Spinal cord (tissue), 10 donors: ENCODE data around the gene CATSPERD. TPM values are rescaled to one million over a fixed set of nuclear protein-coding genes. Genes with fewer than 3 reads are reported as not detected.
A peak's percentile ranks its signal among the peaks of the same experiment; 100 is the strongest.

Experiments used
- DNase-seq, 6 donors: peaks; one replicate each; pipeline versions ENCODE4 v3.0.0 to v3.0.0-alpha.2; 2013 to 2015; ENCODE audit warnings: low spot score in 6 of 6, low read depth in 4 of 6
- H3K27ac ChIP-seq: one replicate; pipeline ENCODE4 v1.5.1; 2013; ENCODE audit warnings: low read depth, low read length, control low read depth
- H3K27me3 ChIP-seq: one replicate; pipeline ENCODE4 v1.6.1; 2013; ENCODE audit warnings: low read length; ENCODE audit not compliant: control insufficient read depth, insufficient read depth
- H3K36me3 ChIP-seq: one replicate; pipeline ENCODE4 v1.6.1; 2013; ENCODE audit warnings: low read length; ENCODE audit not compliant: control insufficient read depth, insufficient read depth
- H3K4me1 ChIP-seq: one replicate; pipeline ENCODE4 v1.6.1; 2013; ENCODE audit warnings: low read length; ENCODE audit not compliant: control insufficient read depth, insufficient read depth
- H3K4me3 ChIP-seq: one replicate; pipeline ENCODE4 v1.5.1; 2013; ENCODE audit warnings: low read depth, low read length, control low read depth
- H3K9me3 ChIP-seq: one replicate; pipeline ENCODE4 v1.6.1; 2013; ENCODE audit warnings: low read length; ENCODE audit not compliant: control insufficient read depth, insufficient read depth
- WGBS: methylation state at CpG from one replicate; pipeline ENCODE4 v1.1.5; 2013; ENCODE audit warnings: missing lambda C conversion rate; ENCODE audit not compliant: insufficient coverage; 5-methylcytosine and 5-hydroxymethylcytosine counted together
- polyA plus RNA-seq, 2 donors: library from polyadenylated mRNA; unstranded; fragments of 120-200 nt; gene quantifications; one replicate each; pipeline ENCODE4 v1.2.1, GENCODE V29; 2013; ENCODE audit not compliant: insufficient read length in 2 of 2
- total RNA-seq, 2 donors: library from RNA; depleted of rRNA in 1 of 2; stranded (reverse); fragments of 120-200 nt in 1 of 2; fragments of >200 nt in 1 of 2; gene quantifications; one replicate each; pipeline versions ENCODE4 v1.2.3 to v1.2.4, GENCODE V29; 2013 to 2014
- donor health status: healthy.

CATSPERD gene
- total and polyA plus RNA-seq, 4 donors = 0.59 to 3.6 (median 2.8) TPM; not detected in 1

DNA sequence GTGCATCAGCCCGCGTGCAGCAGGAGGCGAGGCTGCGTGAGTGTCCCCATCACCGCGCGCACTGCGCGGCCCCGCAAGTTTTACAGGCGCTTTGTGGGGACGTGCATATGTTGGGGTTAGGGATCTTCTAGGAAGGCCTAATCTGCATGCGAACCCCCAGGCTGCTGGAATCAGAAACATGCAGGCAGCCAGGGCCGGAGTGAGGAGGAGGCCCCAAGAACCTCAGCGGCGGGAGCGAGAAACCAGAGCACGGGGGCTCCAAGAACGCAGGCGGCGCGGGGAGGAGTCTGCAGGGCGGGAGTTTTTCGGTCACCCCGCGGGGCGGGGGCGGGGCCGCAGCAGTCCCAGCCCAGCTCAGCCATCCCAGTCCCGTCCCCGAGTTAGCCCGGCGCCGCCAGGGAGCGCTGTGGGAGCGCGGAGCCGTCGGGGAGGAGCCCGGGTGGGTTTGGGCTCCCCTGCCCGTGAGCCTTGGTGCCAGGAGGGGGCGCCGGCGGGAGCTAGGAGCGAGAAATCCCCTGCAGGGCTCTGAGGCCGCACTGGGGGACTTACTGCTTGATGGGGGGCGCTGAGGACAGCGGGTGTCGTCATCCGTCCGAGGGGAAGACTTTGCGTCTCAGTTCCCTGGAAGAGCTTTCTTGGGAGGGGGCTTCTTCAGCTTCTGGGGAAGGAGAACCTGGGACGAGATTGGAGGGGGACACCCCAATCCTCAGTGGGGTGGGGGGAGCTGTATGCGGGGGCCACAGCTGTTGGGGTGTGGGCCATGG lies 83.5 kb downstream of the CATSPERD start:
- peak in 3 of 6 donors; percentile 56 to 87 (median 71) for DNase-seq
- peaks cover 41% of the 10 kb centered on the region for H3K4me1 ChIP-seq
- H3K27me3 ChIP-seq = peaks cover 37% of the 10 kb centered on the region
- H3K9me3 ChIP-seq = no peaks in the 10 kb centered on the region
- H3K36me3 ChIP-seq = no peaks in the 10 kb centered on the region
- H3K27ac ChIP-seq = no peak overlapping the region
- WGBS = under 1% methylated on average over 52 of the region's 54 CpGs
- H3K4me3 ChIP-seq = peak overlapping the region; percentile 21

DNA sequence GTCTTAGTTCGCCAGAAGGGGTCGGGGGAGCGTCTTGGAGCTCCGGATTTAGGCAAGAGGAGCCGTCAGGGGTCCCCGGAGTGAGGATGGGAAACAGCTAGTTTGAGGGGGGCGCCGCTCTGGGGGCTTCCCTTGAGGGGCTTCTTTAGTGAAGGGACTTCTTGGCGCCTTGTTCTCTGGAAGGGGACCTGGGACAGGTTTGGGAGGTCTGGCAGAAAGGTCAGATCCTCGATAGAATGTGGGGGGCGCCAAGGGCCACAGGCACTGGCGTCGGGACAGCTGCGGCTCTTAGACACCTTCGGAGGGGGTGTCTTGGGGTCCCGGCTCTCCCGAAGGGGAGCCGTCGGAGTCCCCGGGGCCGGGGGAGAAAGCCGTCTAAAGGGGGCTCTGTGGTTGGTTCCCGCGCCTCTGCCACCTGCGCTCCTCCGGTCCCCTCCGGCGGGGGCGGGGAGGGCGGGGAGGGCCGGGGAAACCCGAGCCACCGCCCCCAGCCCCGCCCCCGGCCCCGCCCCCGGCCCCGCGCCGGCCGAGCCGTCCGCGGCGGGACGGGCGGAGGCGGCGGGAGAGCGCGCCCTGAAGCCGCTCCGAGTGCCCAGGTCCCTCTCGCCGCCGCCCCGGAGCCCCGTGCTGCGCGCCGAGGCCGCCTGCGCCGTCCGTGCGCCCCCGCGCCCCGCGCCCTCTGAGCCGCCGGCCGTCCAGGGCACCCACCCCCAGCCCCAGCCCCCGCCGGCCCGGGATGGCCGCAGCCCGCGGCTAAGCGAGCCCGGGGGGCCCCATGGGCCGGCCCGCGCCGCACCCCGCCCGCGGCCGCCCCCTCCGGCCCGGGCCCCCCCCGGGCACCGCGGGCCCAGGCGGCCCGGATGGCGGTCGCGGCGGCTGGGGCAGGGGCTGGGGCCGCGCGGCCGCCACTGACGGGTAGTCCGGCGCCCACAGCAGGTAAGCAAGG lies 84.4 kb downstream of the CATSPERD start, which contains the start of gene NRTN:
Gene NRTN, plus strand, starts transcription at position 552 of the 946 bp plus-strand sequence. CDS start 19,099 bp downstream, outside the sequence.
- no peaks in the 10 kb centered on the region for H3K9me3 ChIP-seq
- under 1% methylated on average over 105 of the region's 107 CpGs for WGBS
- peaks cover 33% of the 10 kb centered on the region for H3K4me1 ChIP-seq
- H3K27ac ChIP-seq = no peak within 1 kb of the TSS
- H3K27me3 ChIP-seq = peaks cover 37% of the 10 kb centered on the region
- H3K4me3 ChIP-seq = no peak within 1 kb of the TSS
- no peaks in the 10 kb centered on the region for H3K36me3 ChIP-seq
- no peak for DNase-seq

DNA sequence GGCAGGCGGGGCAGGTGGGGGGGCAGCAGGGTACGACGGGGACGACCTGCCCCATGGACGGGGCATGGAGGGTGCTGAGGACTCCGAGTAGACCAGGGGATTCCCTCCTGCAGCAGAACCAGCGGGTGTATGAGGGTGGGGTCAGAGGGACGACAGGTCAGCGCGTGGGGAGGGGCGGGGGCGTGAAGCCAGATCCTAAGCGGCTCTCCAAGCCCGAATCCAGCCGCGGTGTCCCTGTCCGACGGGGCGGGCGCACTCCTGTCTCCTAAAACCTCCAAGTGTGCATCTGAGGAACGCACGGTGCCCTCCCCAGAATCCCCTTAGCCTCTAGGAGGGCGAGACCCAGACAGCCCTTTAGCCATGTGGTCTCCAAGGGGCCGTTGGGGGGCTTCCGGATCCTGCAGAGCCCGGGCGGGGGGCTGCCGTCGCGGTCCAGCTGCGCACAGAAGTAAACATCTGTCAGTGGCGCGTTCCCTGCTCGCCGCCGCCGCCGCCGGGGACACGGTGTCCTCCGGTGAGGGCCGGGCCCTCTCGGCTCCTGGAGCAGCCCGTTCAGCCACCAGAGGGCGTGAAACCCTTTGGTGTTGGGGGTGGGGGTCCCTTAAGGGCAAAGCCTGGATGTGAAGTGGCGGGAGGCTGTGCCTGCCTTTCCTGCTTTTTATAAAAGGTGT lies 85.2 kb downstream of the CATSPERD start:
- under 1% methylated on average over 46 of the region's 46 CpGs for WGBS
- peak in 2 of 6 donors; percentile 50 to 67 for DNase-seq
- H3K9me3 ChIP-seq = no peaks in the 10 kb centered on the region
- no peaks in the 10 kb centered on the region for H3K36me3 ChIP-seq
- peaks cover 37% of the 10 kb centered on the region for H3K27me3 ChIP-seq
- H3K4me3 ChIP-seq = no peak overlapping the region
- peaks cover 32% of the 10 kb centered on the region for H3K4me1 ChIP-seq
- H3K27ac ChIP-seq = no peak overlapping the region

DNA sequence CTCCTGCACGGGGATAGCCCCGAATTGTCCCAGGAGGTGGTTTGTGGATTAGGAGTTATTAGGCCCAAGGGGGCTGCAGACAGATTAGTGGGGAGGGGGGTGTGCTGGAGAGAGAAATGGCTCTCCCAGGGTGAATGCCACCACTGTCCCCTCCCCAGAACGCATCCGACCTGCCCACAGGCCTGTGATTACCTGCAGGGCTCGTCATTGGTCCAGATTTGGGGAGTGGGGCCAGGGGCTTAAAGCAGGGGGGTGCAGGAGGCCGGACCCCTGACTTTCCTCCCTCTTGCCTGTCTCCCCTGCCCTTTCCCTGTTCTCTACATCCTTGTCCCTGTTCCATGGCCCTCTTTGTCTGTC lies 85.7 kb downstream of the CATSPERD start:
- no peaks in the 10 kb centered on the region for H3K9me3 ChIP-seq
- 25% methylated on average over 4 of the region's 6 CpGs for WGBS
- no peak for DNase-seq
- H3K4me1 ChIP-seq = peaks cover 32% of the 10 kb centered on the region
- H3K4me3 ChIP-seq = no peak overlapping the region
- H3K36me3 ChIP-seq = no peaks in the 10 kb centered on the region
- peaks cover 37% of the 10 kb centered on the region for H3K27me3 ChIP-seq
- no peak overlapping the region for H3K27ac ChIP-seq

DNA sequence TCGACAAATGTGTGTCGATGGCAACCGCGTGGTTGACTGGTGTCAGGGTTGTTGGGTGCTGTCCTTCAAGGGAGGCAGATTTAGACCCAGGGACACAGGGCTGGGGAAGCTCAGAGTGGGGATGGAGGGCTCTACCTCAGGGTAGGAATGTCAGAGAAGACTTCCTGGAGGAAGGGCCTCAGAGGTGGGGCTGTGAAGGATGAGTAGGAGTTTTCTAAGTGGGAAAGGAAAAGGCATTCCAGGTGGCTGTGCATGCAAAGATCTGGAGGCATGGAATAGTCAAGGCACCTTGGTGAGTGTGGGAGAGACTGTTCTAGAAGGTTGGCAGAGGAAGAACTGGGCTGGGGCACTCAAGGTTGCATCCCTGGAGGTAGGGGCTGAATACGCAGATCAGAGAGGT lies 86.5 kb downstream of the CATSPERD start:
- Histone ChIP-seq H3K27me3 (peaks cover 37% of the 10 kb centered on the region), H3K36me3 (no peaks in the 10 kb centered on the region), H3K9me3 (no peaks in the 10 kb centered on the region), H3K4me1 (peaks cover 30% of the 10 kb centered on the region), H3K27ac (no peak overlapping the region), H3K4me3 (no peak overlapping the region)
- no peak for DNase-seq
- WGBS = 90% methylated on average over 5 of the region's 5 CpGs

DNA sequence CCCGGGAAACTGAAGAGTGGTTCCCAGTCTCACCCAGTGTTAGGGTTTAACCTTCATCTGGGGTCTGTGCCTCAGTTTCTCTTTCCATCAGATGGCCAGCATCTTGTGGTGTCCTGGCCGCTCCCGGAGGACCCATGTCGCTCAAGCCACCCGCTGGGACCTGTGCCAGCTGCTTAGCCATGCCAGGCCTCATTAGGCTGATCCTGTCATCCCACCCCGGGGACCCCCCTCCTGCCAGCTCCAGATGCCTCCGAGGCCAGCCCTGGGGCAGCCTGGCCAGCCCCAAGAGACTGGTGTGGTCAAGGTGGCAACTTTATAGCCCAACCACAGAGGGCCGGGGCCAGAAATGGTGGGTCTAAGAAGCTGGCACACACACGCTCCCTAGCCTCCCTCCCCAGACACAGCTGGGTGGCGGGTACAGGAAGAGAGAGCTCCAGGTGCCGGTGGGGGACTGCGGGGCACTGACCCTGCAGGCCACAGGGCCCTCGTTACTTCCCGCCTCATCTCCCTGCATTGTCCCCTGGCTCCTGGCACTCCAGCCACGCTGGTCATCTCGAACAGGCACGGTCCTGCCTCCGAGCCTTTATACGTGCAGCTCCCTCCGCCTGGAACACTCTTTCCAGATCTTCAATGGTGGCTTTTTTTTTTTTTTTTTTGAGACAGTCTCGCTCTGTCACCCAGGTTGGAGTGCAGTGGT lies 87.8 kb downstream of the CATSPERD start:
- Histone ChIP-seq H3K36me3 (no peaks in the 10 kb centered on the region), H3K27me3 (peaks cover 29% of the 10 kb centered on the region), H3K27ac (no peak overlapping the region), H3K4me1 (peaks cover 22% of the 10 kb centered on the region), H3K9me3 (no peaks in the 10 kb centered on the region), H3K4me3 (no peak overlapping the region)
- no peak for DNase-seq
- 82% methylated on average over 20 of the region's 21 CpGs for WGBS

DNA sequence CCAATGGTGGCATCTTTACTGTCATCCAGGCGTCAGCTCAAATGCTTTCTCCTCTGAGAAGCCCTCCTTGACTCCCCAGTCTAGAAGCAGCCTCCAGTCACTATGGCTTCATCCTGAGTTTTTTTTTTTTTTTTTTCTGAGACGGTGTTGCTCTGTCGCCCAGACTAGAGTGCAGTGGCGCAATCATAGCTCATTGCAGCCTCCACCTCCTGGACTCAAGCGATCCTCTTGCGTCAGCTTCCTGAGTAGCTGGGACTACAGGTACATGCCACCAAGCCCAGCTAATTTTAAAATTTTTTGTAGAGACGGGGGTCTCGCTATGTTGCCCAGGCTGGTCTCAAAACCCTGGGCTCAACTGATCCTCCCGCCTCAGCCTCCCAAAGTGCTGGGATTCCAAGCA lies 88.6 kb downstream of the CATSPERD start:
- 88% methylated on average over 9 of the region's 9 CpGs for WGBS
- no peak for DNase-seq
- Histone ChIP-seq H3K4me1 (peaks cover 15% of the 10 kb centered on the region), H3K9me3 (no peaks in the 10 kb centered on the region), H3K27me3 (peaks cover 21% of the 10 kb centered on the region), H3K27ac (no peak overlapping the region), H3K4me3 (no peak overlapping the region), H3K36me3 (no peaks in the 10 kb centered on the region)

DNA sequence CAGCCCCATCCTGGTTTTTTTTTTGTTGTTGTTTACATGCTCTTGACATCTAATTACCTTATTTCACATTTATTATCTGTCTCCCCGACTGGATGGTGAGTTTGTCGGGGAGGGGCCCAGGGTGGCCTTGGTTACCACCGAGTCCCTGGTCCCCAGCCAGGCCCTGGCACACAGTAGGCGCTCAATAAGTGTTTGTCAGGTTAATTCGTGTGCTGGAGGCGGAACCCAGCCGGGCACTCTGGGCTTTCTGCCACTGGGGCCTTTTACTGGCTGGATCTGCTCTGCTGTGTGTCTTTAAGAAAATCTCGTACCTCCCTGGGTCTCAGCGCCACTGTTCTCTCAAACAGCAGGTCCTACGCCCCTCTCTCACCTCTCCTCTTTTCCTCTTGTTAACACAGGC lies 89.0 kb downstream of the CATSPERD start:
- H3K4me3 ChIP-seq = no peak overlapping the region
- no peaks in the 10 kb centered on the region for H3K36me3 ChIP-seq
- DNase-seq = no peak
- H3K9me3 ChIP-seq = no peaks in the 10 kb centered on the region
- 83% methylated on average over 8 of the region's 10 CpGs for WGBS
- no peak overlapping the region for H3K27ac ChIP-seq
- peaks cover 11% of the 10 kb centered on the region for H3K4me1 ChIP-seq
- H3K27me3 ChIP-seq = peaks cover 17% of the 10 kb centered on the region

DNA sequence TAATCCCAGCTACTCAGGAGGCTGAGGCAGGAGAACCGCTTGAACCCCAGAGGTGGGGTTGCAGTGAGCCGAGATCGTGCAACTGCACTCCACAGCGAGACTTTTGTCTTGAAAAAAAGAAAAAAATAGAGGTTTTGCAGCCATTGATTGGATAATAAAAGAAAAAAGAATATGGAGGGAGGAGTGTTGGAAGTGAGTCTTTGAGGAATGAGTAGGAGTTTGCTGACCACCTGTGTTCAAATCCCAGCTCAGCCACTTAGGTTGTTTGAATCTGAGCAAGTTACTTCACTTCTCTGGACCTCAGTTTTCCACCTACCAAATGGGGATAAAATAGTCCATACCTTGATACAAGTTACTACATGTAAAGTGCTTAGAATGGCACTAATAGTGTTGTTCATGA lies 90.7 kb downstream of the CATSPERD start:
- Histone ChIP-seq H3K36me3 (no peaks in the 10 kb centered on the region), H3K4me1 (no peaks in the 10 kb centered on the region), H3K9me3 (no peaks in the 10 kb centered on the region), H3K4me3 (no peak overlapping the region), H3K27ac (no peak overlapping the region), H3K27me3 (peaks cover 5% of the 10 kb centered on the region)
- WGBS = 100% methylated on average over 3 of the region's 4 CpGs
- DNase-seq = no peak
